ENCODE results near the gene KRT17.
"Not testable (repeated sequence)": the region's sequence is repeated elsewhere in the genome, so short reads cannot be mapped to it uniquely, and the experiment has no call there.

The KRT17 gene

DNA sequence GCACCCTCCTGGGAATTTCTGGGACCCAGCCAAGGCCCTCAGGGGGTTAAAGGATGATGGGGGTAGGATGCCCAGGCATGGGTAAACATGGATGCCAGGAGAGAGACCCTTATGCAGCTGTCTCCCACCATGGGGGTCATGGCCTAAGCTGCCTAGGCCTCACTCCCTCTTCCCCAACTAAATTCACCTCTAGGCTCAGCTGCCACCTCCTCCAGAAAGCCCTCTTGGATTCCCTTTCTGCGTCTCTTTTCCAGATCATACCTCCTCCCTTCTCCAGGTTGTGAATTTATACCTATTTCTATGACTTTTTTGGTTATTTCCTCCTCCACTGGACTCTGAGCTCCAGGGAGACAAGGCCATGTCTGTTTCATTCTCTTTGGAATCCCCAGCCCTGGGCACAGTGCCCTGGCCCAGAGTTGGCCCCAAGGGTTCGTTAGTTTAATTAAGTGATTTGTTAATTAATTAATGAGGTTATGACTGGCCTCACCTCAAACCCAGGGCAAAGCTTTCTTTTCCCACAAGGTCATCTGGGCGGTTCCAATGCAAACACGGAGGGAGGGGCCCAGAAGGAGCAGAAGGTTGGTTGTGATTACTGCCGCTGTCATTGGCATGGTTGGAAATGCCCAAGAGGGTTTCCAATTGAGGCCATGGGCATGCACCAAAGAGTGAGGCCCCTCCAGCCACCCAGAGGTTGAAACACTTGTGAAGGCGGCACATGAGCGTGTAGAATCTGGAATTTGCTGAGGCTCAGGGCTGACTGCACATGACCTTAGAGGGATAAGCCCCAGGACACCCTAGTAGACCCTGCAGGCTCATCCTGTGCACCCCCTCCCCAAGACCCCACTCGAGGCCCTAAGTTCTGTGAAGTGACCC is 6.9 kb upstream of the KRT17 start:
- Histone ChIP-seq H3K9me3 (ENCODE audit: insufficient read depth, low read depth, low read length) (no peaks in the 10 kb centered on the region), H3K27me3 (ENCODE audit: insufficient read depth, low read length) (no peaks in the 10 kb centered on the region), H3K4me1 (ENCODE audit: insufficient read depth, low read length) (peaks cover 7% of the 10 kb centered on the region; the same call in 1 of the 2 replicates), H3K36me3 (ENCODE audit: insufficient read depth, low read length) (no peaks in the 10 kb centered on the region), H3K4me3 (ENCODE audit: low read length) (no peak overlapping the region), H3K9ac (ENCODE audit: low read depth, low read length) (no peak overlapping the region), H3K27ac (ENCODE audit: low read depth, low read length) (no peak overlapping the region)
- 87% methylated on average over 8 of the region's 8 CpGs for WGBS

DNA sequence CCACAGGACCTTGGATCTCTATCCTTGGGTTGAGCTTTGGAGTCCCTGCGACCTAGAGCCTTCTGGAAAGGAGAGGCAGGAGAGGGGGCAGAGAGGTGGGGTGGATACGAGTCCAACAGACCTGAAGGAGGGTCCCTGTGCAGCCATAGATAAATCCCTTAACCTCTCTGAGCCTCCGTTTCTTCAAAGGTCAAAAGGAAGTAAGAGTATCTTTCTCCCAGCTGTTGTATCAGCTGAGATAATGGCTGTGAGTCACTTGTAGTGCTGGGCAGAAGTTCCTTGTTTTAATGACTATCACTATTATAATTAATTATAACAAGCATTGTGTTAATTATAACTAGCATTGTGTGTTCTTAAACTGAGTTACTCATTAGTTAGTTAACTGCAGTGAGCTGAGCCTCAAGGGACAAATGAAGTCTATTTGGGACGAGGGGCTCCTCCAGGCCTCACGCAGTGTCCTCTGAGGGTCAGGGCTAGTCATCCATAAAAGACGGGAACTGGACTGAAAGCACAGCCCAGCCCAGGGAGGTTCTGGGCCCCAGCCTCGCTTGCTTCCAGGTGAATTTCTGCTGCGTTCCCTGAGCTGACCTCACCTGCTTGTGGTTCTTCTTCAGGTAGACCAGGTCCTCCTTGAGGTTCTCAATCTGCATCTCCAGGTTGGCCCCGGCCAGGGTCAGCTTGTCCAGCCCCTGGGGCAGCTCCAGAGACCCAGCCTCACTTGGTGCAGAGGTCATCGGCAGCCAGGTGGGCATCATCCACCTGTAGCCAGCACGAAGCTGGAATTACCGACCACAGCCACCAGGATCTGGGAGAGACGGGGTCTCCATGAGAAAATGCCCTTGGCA is 5.7 kb upstream of the KRT17 start:
- no peaks in the 10 kb centered on the region for H3K27me3 ChIP-seq (ENCODE audit: insufficient read depth, low read length)
- no peaks in the 10 kb centered on the region for H3K36me3 ChIP-seq (ENCODE audit: insufficient read depth, low read length)
- H3K4me1 ChIP-seq (ENCODE audit: insufficient read depth, low read length) = 0 out of 2 replicates have a peak, but pooled peaks cover 2% of the 10 kb centered on the region
- H3K9me3 ChIP-seq (ENCODE audit: insufficient read depth, low read depth, low read length) = no peaks in the 10 kb centered on the region
- 86% methylated on average over 13 of the region's 13 CpGs for WGBS
- H3K27ac ChIP-seq (ENCODE audit: low read depth, low read length) = no peak overlapping the region
- H3K9ac ChIP-seq (ENCODE audit: low read depth, low read length) = no peak overlapping the region
- H3K4me3 ChIP-seq (ENCODE audit: low read length) = no peak overlapping the region

DNA sequence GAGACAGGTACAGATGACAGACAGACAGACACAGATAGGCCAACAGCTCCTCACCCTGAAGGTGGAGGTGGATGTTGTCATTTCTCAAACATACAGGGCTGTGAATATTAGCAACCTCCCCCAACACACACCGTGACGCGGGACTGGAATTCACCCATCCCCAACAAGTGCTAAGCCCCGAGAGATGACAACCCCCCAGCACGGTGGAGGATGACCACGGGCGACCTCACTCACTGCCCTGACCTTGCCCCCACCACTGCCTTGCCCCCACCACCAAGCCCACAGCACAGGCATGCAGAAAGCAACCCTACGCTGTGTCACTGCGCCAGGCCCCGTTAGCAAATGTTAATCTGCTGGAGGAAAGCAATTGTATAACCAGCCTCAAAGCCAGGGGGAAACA is 4.9 kb upstream of the KRT17 start:
- Histone ChIP-seq H3K27ac (ENCODE audit: low read depth, low read length) (no peak overlapping the region), H3K4me1 (ENCODE audit: insufficient read depth, low read length) (no peaks in the 10 kb centered on the region), H3K27me3 (ENCODE audit: insufficient read depth, low read length) (no peaks in the 10 kb centered on the region), H3K9me3 (ENCODE audit: insufficient read depth, low read depth, low read length) (no peaks in the 10 kb centered on the region), H3K36me3 (ENCODE audit: insufficient read depth, low read length) (no peaks in the 10 kb centered on the region), H3K9ac (ENCODE audit: low read depth, low read length) (no peak overlapping the region), H3K4me3 (ENCODE audit: low read length) (no peak overlapping the region)
- WGBS = 87% methylated on average over 10 of the region's 10 CpGs

- WGBS = 89% methylated on average over 11 of the region's 11 CpGs
- not testable (repeated sequence) for H3K4me3 ChIP-seq (ENCODE audit: low read length); H3K27me3 ChIP-seq (ENCODE audit: insufficient read depth, low read length); H3K9ac ChIP-seq (ENCODE audit: low read depth, low read length); H3K4me1 ChIP-seq (ENCODE audit: insufficient read depth, low read length); H3K9me3 ChIP-seq (ENCODE audit: insufficient read depth, low read depth, low read length); H3K27ac ChIP-seq (ENCODE audit: low read depth, low read length); H3K36me3 ChIP-seq (ENCODE audit: insufficient read depth, low read length)
These were observed 4.4 kb upstream of the KRT17 start for GRCh38 chr17:41628621-41629255.

DNA sequence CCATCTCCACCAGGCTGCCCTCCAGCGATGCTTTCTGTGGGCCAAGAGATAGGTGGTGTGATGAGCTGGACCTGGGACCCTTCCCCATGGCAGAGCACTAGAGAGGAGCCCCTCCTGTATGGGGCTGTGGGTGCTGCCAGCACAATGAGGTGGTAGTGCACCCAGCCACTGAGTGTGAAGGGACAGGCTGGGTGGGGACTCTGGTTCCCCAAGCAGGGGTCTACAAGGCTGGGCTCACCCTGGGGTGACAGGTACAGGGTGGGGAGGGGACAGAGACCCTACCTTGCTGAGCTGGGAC is 3.6 kb upstream of the KRT17 start:
- not testable (repeated sequence) for H3K4me3 ChIP-seq (ENCODE audit: low read length); H3K27me3 ChIP-seq (ENCODE audit: insufficient read depth, low read length); H3K4me1 ChIP-seq (ENCODE audit: insufficient read depth, low read length); H3K36me3 ChIP-seq (ENCODE audit: insufficient read depth, low read length); H3K9ac ChIP-seq (ENCODE audit: low read depth, low read length); H3K27ac ChIP-seq (ENCODE audit: low read depth, low read length); H3K9me3 ChIP-seq (ENCODE audit: insufficient read depth, low read depth, low read length)
- 94% methylated on average over 1 of the region's 1 CpG for WGBS

DNA sequence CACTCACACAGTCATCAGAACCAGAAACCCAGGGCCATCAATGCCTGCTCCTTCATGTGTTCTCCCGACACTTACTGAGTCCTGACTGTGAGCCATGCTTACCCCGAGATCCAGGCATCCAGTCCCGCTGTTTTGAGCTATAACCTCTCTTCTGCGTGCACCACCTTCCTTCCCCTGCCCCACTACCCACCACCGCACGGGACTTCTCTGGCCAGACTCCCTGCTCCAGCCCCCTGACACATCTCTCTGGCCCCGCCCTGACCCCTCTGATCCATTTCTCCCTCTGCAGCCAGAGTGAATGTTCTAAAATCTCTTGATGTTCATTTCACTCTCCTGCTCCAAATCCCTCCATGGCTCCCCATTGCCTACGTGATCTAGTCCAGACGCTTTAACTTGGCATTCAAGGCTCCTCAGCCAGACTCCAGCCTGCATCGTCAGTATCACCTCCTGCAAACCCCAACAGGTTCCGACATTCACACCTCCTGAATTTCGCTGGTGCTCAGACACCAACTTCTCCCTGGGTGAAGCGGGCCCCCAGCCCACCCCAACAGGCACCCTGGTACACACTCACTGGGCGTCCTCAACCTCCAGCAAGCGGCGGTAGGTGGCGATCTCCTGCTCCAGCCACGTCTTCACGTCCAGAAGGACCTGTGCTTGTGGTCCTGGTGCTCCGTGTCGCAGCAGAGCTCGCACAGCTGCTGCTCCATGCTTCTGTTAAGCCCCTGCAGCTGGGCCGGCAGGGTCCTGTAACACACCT is 3.1 kb upstream of the KRT17 start:
- 90% methylated on average over 23 of the region's 23 CpGs for WGBS
- Histone ChIP-seq H3K4me1 (ENCODE audit: insufficient read depth, low read length) (no peaks in the 10 kb centered on the region), H3K36me3 (ENCODE audit: insufficient read depth, low read length) (no peaks in the 10 kb centered on the region), H3K4me3 (ENCODE audit: low read length) (no peak overlapping the region), H3K27ac (ENCODE audit: low read depth, low read length) (no peak overlapping the region), H3K9ac (ENCODE audit: low read depth, low read length) (no peak overlapping the region), H3K9me3 (ENCODE audit: insufficient read depth, low read depth, low read length) (no peaks in the 10 kb centered on the region), H3K27me3 (ENCODE audit: insufficient read depth, low read length) (no peaks in the 10 kb centered on the region)

- not testable (repeated sequence) for H3K4me3 ChIP-seq (ENCODE audit: low read length)
These were observed 2.5 kb upstream of the KRT17 start for GRCh38 chr17:41626914-41627295.

GRCh38 chr17:41626028-41626913 is 1.9 kb upstream of the KRT17 start:
- not testable (repeated sequence) for H3K4me3 ChIP-seq (ENCODE audit: low read length); H3K27me3 ChIP-seq (ENCODE audit: insufficient read depth, low read length); H3K4me1 ChIP-seq (ENCODE audit: insufficient read depth, low read length); H3K9me3 ChIP-seq (ENCODE audit: insufficient read depth, low read depth, low read length); H3K27ac ChIP-seq (ENCODE audit: low read depth, low read length); H3K9ac ChIP-seq (ENCODE audit: low read depth, low read length); H3K36me3 ChIP-seq (ENCODE audit: insufficient read depth, low read length)
- WGBS = 90% methylated on average over 17 of the region's 17 CpGs

More at GRCh38 chr17:41626914-41627295, 2.5 kb upstream of the KRT17 start:
- WGBS = 82% methylated on average over 5 of the region's 5 CpGs
- not testable (repeated sequence) for H3K27ac ChIP-seq (ENCODE audit: low read depth, low read length); H3K36me3 ChIP-seq (ENCODE audit: insufficient read depth, low read length); H3K27me3 ChIP-seq (ENCODE audit: insufficient read depth, low read length); H3K9ac ChIP-seq (ENCODE audit: low read depth, low read length); H3K4me1 ChIP-seq (ENCODE audit: insufficient read depth, low read length); H3K9me3 ChIP-seq (ENCODE audit: insufficient read depth, low read depth, low read length)

- no peak overlapping the region for H3K9ac ChIP-seq (ENCODE audit: low read depth, low read length)
- H3K9me3 ChIP-seq (ENCODE audit: insufficient read depth, low read depth, low read length) = no peaks in the 10 kb centered on the region
- H3K27ac ChIP-seq (ENCODE audit: low read depth, low read length) = no peak overlapping the region
- no peak overlapping the region for H3K4me3 ChIP-seq (ENCODE audit: low read length)
- WGBS = 89% methylated on average over 16 of the region's 16 CpGs
- H3K36me3 ChIP-seq (ENCODE audit: insufficient read depth, low read length) = no peaks in the 10 kb centered on the region
- no peaks in the 10 kb centered on the region for H3K27me3 ChIP-seq (ENCODE audit: insufficient read depth, low read length)
- no peaks in the 10 kb centered on the region for H3K4me1 ChIP-seq (ENCODE audit: insufficient read depth, low read length)
These were observed 1.2 kb upstream of the KRT17 start for GRCh38 chr17:41625602-41626001.

- not testable (repeated sequence) for H3K4me3 ChIP-seq (ENCODE audit: low read length); H3K9me3 ChIP-seq (ENCODE audit: insufficient read depth, low read depth, low read length); H3K9ac ChIP-seq (ENCODE audit: low read depth, low read length); H3K4me1 ChIP-seq (ENCODE audit: insufficient read depth, low read length); H3K27me3 ChIP-seq (ENCODE audit: insufficient read depth, low read length); H3K27ac ChIP-seq (ENCODE audit: low read depth, low read length); H3K36me3 ChIP-seq (ENCODE audit: insufficient read depth, low read length)
- 65% methylated on average over 9 of the region's 10 CpGs for WGBS
These were observed 1.1 kb downstream of the KRT17 start for GRCh38 chr17:41623184-41623861.
